Esophagus (tissue), 2 donors: ENCODE results near the gene NFKBIA. TPM values are rescaled to one million over a fixed set of nuclear protein-coding genes. Genes with fewer than 3 reads are reported as not detected.
"Not testable (repeated sequence)": the region's sequence is repeated elsewhere in the genome, so short reads cannot be mapped to it uniquely, and the experiment has no call there.

ENCODE experiments used
- H3K27ac ChIP-seq, 2 donors: one replicate each; pipeline ENCODE4 v1.5.1; 2013; ENCODE audit warnings: low read depth in 2 of 2, mild to moderate bottlenecking in 2 of 2, inconsistent platforms in 1 of 2, low read length in 1 of 2, moderate library complexity in 1 of 2
- H3K27me3 ChIP-seq, 2 donors: one replicate each; pipeline ENCODE4 v1.6.1; 2013; ENCODE audit warnings: low read length in 2 of 2, control low read depth in 1 of 2, mild to moderate bottlenecking in 1 of 2; ENCODE audit not compliant: insufficient read depth in 2 of 2, control insufficient read depth in 1 of 2
- H3K36me3 ChIP-seq, 2 donors: one replicate each; pipeline ENCODE4 v1.6.1; 2013; ENCODE audit warnings: low read length in 1 of 2; ENCODE audit not compliant: control insufficient read depth in 2 of 2, insufficient read depth in 2 of 2
- H3K4me1 ChIP-seq, 2 donors: one replicate each; pipeline ENCODE4 v1.6.1; 2013; ENCODE audit warnings: low read length in 1 of 2; ENCODE audit not compliant: control insufficient read depth in 2 of 2, insufficient read depth in 2 of 2
- H3K4me3 ChIP-seq, 2 donors: one replicate each; pipeline ENCODE4 v1.5.1; 2013; ENCODE audit warnings: low read length in 2 of 2, mild to moderate bottlenecking in 2 of 2, low read depth in 1 of 2, moderate library complexity in 1 of 2
- H3K9me3 ChIP-seq, 2 donors: one replicate each; pipeline ENCODE4 v1.6.1; 2013; ENCODE audit warnings: mild to moderate bottlenecking in 2 of 2, low read depth in 1 of 2, low read length in 1 of 2, moderate library complexity in 1 of 2; ENCODE audit not compliant: control insufficient read depth in 2 of 2, insufficient read depth in 1 of 2
- WGBS, 2 donors: extraction: QIAGEN DNeasy Blood & Tissue Kit; methylation state at CpG; one replicate each; pipeline ENCODE4 v1.1.7; 2013; 5-methylcytosine and 5-hydroxymethylcytosine counted together
- polyA plus RNA-seq, 2 donors: library from polyadenylated mRNA; stranded (reverse); fragments of 200-250 nt; gene quantifications; one replicate each; pipeline ENCODE4 v1.2.3, GENCODE V29; 2013
- donor health status: healthy with polysubstance abuse.
- donor health status: Bipolar disorder and iron deficiency.

The NFKBIA gene
- polyA plus RNA-seq, 2 donors: 121 to 206 TPM

DNA sequence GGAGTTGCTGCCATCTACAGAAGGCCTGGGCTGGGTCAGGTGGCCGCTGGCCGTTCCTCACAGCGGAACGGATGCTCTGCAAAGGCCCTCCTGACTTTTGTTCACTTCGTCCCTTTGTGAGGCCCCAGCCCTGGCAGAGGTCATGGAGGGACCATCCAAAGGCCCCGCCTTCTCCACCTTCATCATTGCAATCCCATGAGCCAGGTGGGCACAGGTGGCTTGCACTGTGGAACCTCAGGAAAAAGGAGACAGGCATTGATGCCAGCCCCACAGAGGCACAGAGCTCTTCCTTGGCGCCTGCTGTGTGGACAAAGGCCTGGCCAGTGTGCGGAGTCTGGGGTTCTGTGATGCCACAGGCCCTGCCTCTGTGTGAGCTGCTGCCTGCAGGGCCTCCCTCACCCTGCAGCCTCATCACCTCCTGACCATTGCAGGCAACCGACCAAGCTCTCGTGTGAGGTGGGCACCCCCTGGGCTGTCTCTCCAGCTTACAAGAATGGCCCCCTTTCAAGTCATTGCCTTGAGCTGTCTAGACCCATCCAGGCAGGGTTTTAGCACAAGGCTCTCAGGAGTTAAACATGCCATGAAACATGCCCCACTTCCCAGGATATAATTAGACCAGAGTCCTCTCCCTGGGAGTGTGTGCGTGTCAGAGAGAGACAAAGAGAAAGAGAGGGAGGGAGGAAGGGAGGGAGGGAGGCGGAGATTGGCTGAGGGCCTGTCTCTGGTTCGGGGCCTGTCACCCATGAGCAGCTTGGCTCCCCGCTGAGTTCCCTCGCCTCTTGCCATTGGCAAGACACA is 19.3 kb downstream of the NFKBIA start:
- no peaks in the 10 kb centered on the region for H3K36me3 ChIP-seq
- H3K4me3 ChIP-seq: no peak overlapping the region
- WGBS, 2 donors: 55 to 63% methylated on average over 15 of the region's 15 CpGs

DNA sequence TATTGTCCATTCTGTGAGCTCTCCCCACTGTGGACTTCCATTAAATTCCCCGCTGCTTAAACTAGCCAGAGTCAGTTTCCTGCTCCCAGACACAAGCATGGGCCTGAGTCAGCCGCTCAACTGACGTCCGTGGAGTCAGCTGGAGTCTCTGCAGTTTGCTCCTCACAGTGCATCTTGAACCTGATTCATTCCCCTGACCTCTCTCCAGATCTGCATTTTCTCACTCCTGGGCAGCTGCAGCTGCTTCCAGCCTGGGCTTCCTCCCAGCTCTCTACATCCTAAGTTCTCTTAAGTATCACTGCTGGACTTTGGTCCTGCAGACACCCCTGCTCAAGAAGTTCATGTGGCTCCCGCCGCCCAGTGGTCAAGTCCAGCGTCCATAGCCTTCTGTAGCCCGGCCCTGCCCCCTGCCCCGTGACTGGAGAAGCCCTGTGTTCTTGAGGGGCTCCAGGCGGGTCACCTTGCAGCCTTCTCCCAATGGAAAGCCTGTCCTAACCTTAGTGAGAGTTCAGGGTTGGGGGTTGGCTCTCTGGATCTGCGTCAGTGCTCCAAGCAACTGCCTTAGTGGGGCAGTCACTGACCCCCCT is 20.0 kb downstream of the NFKBIA start:
- H3K36me3 ChIP-seq: no peaks in the 10 kb centered on the region
- peaks cover 13 to 14% of the 10 kb centered on the region in 2 donors for H3K4me1 ChIP-seq
- H3K27me3 ChIP-seq: no peaks in the 10 kb centered on the region
- H3K4me3 ChIP-seq: no peak overlapping the region
- H3K27ac ChIP-seq: peak overlapping the region; percentile 79 to 86
- 61 to 66% methylated on average over 11 of the region's 11 CpGs for WGBS, 2 donors
- no peaks in the 10 kb centered on the region for H3K9me3 ChIP-seq

More for the DNA sequence above, 19.3 kb downstream of the NFKBIA start:
- H3K27ac ChIP-seq: peak overlapping the region; percentile 79 to 91
- H3K9me3 ChIP-seq: no peaks in the 10 kb centered on the region
- peaks cover 13 to 14% of the 10 kb centered on the region in 2 donors for H3K4me1 ChIP-seq
- no peaks in the 10 kb centered on the region for H3K27me3 ChIP-seq

DNA sequence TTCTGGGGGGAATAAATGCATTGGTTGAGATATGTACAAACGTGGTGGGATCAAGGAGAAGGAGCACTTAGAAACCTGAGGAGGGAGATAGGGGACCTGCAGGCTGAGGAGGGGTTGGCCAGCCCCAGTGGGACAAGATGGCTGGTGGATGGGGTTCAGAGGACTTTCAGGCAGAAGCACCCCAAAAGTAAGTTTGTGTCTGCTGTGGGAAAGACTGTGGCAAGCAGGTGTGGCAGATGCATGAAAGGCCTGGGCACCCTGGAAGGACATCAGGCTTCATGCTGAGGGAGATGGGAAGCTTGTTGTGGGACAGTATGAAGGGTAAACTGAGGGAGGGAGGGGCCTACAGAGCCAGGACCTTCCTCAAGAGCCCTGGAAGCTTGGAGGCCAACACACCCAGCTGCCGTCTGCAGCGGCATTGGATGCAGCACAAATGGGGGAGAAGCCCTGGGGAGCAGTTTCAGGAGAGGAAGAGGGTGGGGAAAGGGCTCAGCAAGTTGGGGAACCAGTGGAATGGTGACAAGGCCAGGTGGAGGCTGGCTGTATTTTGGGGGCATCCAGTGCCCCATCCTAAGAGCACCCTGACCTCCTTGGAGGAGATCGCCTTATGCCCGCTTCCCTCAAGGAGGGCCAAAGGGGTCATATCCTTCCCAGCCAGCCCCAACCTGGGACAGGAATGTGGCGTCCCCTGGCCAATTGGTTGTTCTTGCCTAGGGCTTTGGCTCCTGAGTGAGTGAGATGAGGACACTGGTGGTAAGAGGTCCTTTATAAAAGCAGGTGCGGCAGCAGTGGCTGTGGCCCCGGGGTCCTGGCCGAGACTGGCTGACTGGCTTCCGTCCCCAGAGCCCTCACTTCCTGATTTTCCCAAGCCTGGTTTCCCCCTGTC is 20.7 kb downstream of the NFKBIA start:
- peak overlapping the region; percentile 73 to 86 for H3K27ac ChIP-seq
- WGBS, 2 donors: 78 to 89% methylated on average over 10 of the region's 10 CpGs
- peaks cover 13 to 14% of the 10 kb centered on the region in 2 donors for H3K4me1 ChIP-seq
- no peaks in the 10 kb centered on the region for H3K27me3 ChIP-seq
- no peaks in the 10 kb centered on the region for H3K9me3 ChIP-seq
- H3K4me3 ChIP-seq: no peak overlapping the region
- no peaks in the 10 kb centered on the region for H3K36me3 ChIP-seq

- no peak overlapping the region for H3K27ac ChIP-seq
- H3K9me3 ChIP-seq: no peaks in the 10 kb centered on the region
- H3K4me1 ChIP-seq: peaks cover 13 to 14% of the 10 kb centered on the region in 2 donors
- H3K4me3 ChIP-seq: no peak overlapping the region
- no peaks in the 10 kb centered on the region for H3K36me3 ChIP-seq
- no peaks in the 10 kb centered on the region for H3K27me3 ChIP-seq
- WGBS, 2 donors: 68 to 69% methylated on average over 7 of the region's 7 CpGs
These were observed 23.8 kb downstream of the NFKBIA start for GRCh38 chr14:35380794-35381193.

DNA sequence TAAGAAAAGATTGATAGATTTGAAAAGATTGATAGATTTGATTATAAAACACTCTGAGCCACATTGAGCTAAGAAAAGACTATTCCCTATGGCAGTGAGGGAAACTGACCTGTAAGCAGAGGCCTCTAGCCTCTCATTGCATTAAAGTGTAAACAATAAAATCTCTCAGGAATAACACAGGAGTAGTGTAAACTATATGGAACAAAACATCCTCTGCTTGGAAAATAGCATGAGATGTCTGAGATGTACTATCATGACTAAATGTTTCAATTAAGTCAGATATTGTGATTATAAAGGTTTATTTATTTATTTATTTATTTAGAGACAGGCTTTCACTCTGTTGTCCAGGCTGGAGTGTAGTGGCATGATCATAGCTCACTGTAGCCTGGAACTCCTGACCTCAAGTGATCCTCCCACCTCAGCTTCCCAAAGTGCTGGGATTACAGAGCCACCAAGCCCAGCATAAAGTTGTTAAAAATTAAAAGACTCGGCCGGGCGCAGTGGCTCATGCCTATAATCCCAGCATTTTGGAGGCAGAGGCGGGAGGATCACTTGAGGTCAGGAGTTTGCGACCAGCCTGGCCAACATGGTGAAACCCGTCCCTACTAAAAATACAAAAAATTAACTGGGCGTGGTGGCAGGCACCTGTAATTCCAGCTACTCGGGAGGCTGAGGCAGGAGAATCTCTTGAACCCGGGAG is 25.2 kb downstream of the NFKBIA start:
- H3K27me3 ChIP-seq, H3K4me3 ChIP-seq, H3K27ac ChIP-seq, H3K4me1 ChIP-seq, H3K9me3 ChIP-seq, H3K36me3 ChIP-seq: not testable (repeated sequence)
- 84 to 88% methylated on average over 9 of the region's 9 CpGs for WGBS, 2 donors

GRCh38 chr14:35378425-35379233 is 25.9 kb downstream of the NFKBIA start:
- Histone ChIP-seq H3K27me3 (no peaks in the 10 kb centered on the region), H3K27ac (no peak overlapping the region), H3K4me1 (peaks cover 0 to under 1% of the 10 kb centered on the region in 2 donors), H3K4me3 (no peak overlapping the region), H3K9me3 (no peaks in the 10 kb centered on the region), H3K36me3 (no peaks in the 10 kb centered on the region)
- WGBS, 2 donors: 79 to 85% methylated on average over 9 of the region's 9 CpGs

DNA sequence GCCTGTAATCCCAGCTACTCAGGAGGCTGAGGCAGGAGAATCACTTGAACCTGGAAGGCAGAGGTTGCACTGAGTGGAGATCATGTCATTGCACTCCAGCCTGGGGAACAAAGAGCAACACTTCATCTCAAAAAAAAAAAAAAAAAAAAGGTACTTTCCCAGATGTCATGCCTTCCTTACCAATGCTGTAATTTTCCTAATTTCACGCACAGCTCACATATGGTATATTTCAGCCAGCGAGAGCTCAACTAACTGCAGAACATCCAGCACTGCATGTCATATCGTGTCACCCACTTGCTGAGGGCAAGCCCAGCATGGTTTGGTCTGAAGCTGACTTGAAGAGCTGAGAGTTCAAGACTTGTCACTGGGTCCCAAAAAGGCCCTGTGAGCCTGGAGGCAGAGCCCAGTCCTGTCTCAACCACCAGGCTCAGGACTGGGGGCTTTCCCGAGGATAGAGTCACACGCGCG is 29.0 kb downstream of the NFKBIA start:
- Histone ChIP-seq H3K4me1 (no peaks in the 10 kb centered on the region), H3K4me3 (no peak overlapping the region), H3K36me3 (no peaks in the 10 kb centered on the region), H3K9me3 (no peaks in the 10 kb centered on the region), H3K27me3 (no peaks in the 10 kb centered on the region), H3K27ac (peak overlapping the region in 1 of 2 donors; percentile 60)
- WGBS, 2 donors: 56 to 74% methylated on average over 7 of the region's 7 CpGs

DNA sequence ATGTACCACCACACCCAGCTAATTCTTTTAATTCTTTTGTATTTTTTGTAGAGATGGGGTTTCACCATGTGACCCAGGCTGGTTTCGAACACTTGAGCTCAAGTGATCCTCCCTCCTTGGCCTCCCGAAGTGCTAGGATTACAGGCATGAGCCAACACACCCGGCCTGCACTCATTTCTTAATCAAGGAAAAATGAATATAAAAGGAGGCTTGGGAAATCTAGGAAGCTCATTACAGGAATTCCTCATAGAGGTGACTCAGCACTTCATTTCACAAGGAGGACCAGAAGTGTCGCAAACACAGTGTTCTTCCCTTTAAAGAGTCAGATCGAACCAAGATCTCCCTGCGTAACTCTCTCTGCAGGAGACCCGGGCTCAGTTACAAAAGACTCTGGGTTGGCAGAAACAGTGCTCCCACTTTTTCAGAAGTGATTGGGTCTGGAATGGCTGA is 30.3 kb downstream of the NFKBIA start:
- Histone ChIP-seq H3K4me1 (peaks cover 0 to 5% of the 10 kb centered on the region in 2 donors), H3K4me3 (no peak overlapping the region), H3K27ac (peak overlapping the region; percentile 70 to 83), H3K36me3 (no peaks in the 10 kb centered on the region), H3K9me3 (no peaks in the 10 kb centered on the region), H3K27me3 (no peaks in the 10 kb centered on the region)
- 36 to 53% methylated on average over 7 of the region's 7 CpGs for WGBS, 2 donors
